DMS53 treated with DMSO at 0.1 percent for 48 hours (cell line): Measurements from ENCODE around the gene SYTL3.
"Not testable (repeated sequence)": the region's sequence is repeated elsewhere in the genome, so short reads cannot be mapped to it uniquely, and the experiment has no call there.

Source experiments
- DNase-seq: peaks from one replicate; lab custom pipeline; 2025; ENCODE audit not compliant: unreplicated experiment; lab: John Stamatoyannopoulos, UW

Gene SYTL3

DNA sequence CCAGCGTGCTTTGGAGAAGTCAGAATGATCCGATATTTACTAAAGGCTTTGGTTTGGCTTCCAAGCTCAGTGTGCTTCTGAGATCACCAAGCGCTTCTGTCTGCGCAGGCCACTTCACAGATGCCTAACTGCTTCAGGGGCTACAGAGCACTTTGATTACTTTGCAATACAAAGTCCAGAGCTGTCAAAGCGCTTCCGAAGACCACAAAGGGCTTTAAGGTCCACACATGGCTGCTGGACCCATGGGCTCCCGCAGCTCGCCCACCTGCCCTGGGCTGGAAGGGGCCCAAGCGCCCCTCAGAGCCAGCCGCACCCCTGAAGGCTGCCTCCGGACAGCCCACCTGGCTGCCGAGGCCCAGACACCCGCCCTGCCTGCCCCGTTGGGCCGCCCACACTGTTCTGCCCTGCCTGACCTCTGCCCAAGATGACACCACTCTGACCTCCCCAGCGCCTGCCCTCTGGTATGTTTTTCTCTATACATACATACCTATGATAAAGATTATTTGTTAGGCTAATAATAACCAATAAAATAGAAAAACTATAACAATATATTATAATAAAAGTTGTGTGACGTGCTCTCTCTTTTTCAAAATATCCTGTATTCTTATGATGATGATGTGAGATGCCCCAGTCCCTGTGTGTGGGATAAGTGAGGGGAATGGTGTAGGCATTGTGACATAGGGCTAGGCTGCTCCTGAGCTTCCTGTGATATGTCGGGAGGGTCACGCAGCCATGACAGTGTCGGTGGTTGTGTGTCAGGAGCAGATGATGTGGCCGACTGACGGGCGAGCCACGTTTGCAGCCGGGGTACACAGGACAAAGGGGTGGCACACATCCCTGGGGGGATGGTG is 27.9 kb upstream of the SYTL3 start:
- no peak for DNase-seq

DNA sequence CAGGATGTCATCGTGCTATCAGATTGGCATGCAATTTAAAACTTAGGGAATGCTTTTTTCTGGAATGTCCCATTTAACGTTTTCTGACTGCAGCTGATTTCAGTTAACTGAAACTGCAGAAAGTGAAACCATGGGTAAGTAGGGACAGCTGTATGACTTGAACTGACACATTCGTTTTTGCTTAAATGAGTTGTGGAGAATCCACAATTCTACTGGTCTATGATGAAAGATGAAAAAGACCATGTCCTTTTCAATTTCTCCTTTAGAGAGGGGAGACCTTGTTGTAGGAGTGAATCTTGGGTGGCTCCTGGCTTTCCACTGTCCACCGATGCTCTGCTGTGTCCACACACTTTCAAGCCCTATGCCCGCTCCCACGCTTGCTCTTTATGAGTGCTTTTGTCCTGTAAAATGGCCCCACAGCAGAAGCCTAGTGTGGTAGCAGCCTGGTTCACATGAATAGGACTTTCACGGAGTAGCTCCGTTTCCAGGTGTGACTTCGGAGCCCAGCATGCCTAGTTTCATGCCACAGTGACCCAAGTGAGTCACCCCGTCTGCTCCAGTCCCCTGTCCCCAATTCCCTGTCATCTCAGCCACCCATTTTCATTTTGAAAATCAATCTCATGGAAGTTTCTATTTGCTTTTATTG is 27.2 kb upstream of the SYTL3 start:
- DNase-seq = no peak

- no peak for DNase-seq
Measured at GRCh38 chr6:158624684-158625682, 24.9 kb upstream of the SYTL3 start.

DNA sequence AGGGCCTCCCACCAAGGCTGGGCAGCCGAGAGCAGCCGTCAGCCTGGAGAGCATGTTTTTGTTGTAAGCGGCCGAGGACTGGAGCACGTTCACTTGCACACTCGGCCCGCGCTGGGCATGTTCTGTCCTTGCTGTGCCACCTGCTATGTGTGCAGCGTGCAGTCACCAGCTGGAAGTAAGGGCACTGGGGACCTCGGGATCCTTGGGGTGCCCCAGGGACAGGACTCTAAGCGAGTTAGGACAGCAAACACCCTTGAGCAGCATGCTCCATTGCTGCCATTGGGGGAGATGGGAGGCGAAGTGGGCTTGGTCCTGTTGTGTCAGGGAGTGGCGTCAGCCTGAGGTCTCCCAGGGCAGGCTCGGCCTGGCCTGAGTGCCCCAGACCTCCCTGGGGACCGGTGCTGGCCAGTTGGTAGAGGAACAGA is 24.0 kb upstream of the SYTL3 start:
- DNase-seq = no peak

GRCh38 chr6:158626360-158627167 is 23.3 kb upstream of the SYTL3 start:
- no peak for DNase-seq

- DNase-seq = no peak
Measured at GRCh38 chr6:158627168-158627939, 22.5 kb upstream of the SYTL3 start.

GRCh38 chr6:158627940-158628211 is 22.0 kb upstream of the SYTL3 start:
- no peak for DNase-seq

- DNase-seq = no peak
Measured at GRCh38 chr6:158628542-158628941, 21.3 kb upstream of the SYTL3 start.

- peak; percentile 58 for DNase-seq
Measured at GRCh38 chr6:158629367-158630221, 20.3 kb upstream of the SYTL3 start.

DNA sequence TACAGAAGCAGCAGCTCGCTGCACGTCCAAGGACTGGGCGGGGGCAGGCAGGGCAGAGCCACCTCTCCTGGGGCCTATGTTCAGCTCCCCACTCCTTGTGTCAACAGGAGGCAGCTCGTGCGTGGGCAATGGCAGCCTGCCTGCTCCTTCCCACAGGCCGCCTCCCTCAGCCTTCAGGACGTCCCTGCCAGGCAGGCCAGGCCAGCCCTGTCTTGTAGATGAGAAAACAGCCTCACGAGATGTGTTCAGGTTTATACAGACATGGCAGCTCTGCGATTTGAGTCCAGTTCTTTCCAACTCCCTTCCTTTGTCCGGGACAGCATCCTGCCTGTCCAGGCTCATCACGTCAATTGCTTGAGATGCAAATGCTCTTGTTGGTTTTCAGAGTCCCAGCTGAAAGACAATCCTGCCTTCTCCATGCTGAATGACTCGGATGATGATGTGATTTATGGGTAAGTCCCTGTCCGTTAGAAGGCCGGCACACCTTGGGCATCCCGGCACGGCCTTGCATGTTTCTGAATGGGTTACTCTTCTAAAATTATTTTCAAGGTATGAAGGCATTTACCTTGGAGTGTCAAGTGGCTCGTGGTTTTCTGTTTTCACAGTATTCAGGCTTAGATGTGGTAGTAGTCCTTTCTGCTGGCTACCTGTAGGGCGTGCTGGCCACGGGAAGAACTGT is 18.8 kb upstream of the SYTL3 start:
- DNase-seq = no peak

- peak; percentile 28 for DNase-seq
Measured at GRCh38 chr6:158631678-158632537, 17.9 kb upstream of the SYTL3 start.

DNA sequence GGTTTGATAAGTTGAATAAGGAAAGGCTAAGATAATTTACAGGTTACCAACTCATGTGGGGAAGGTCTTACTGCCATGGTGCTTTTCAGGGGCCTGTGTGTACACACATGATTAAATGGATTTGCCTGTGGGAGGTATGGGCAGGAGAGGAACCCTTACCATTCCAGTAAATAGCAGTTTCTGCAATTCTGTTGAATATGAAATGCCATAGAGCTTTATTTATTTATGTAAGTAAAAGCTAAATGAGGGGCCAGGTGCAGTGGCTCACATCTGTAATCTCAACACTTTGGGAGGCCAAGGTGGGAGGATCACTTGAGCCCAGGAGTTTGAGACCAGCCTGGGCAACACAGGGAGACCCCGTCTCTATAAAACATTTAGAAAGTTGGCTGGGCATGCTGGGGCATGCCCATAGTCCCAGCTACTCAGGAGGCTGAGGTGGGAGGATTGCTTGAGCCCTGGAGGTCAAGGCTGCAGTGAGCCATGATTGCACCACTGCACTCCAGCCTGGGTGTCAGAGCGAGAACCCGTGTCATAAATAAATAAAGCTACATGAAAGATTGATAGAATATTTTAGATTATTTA is 17.2 kb upstream of the SYTL3 start:
- not testable (repeated sequence) for DNase-seq

DNA sequence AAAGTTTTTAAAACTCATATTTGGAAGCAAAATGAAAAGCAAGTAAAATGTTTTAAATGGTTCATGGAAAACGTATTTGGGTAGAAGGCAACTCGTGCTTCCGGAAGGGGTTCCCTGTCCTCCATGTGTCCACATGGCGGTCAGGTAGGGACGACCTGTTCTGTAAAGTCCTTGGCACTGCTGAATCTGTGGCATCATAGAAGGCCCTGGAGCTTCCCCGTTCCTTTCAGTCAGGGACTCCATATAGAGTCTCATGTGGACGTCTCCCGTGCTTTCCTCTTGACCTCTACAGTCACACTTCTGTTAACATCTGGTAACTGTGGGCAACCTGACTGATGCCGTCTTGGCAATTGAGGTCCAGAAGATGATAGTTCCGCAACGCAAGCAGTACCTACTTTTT is 16.7 kb upstream of the SYTL3 start:
- no peak for DNase-seq

GRCh38 chr6:158634695-158635426 is 15.0 kb upstream of the SYTL3 start:
- DNase-seq = no peak

GRCh38 chr6:158635427-158636073 is 14.3 kb upstream of the SYTL3 start:
- DNase-seq = no peak

GRCh38 chr6:158636778-158637177 is 13.1 kb upstream of the SYTL3 start:
- DNase-seq = no peak
